SW480 (cell line): Measurements from ENCODE around the gene RAP1GAP.
"Not testable (repeated sequence)": the region's sequence is repeated elsewhere in the genome, so short reads cannot be mapped to it uniquely, and the experiment has no call there.

Experiments used
- DNase-seq: peaks from one replicate; pipeline ENCODE4 v3.0.0-alpha.2; 2016; ENCODE audit warnings: low spot score

Gene RAP1GAP

GRCh38 chr1:21568809-21569385, 100.3 kb downstream of the RAP1GAP start:
- no peak for DNase-seq

GRCh38 chr1:21568006-21568746, 101.0 kb downstream of the RAP1GAP start:
- no peak for DNase-seq

GRCh38 chr1:21567241-21568005, 101.7 kb downstream of the RAP1GAP start:
- no peak for DNase-seq

GRCh38 chr1:21566361-21566760, 102.8 kb downstream of the RAP1GAP start:
- not testable (repeated sequence) for DNase-seq

- DNase-seq = no peak
These were observed 103.9 kb downstream of the RAP1GAP start for GRCh38 chr1:21565285-21565684.

GRCh38 chr1:21564521-21565095, 104.5 kb downstream of the RAP1GAP start:
- DNase-seq = no peak

GRCh38 chr1:21563971-21564370, 105.2 kb downstream of the RAP1GAP start:
- DNase-seq = no peak

- no peak for DNase-seq
These were observed 106.3 kb downstream of the RAP1GAP start for GRCh38 chr1:21562896-21563295.

GRCh38 chr1:21560916-21561638, 108.1 kb downstream of the RAP1GAP start:
- no peak for DNase-seq

GRCh38 chr1:21559788-21560567, 109.2 kb downstream of the RAP1GAP start:
- no peak for DNase-seq

GRCh38 chr1:21553116-21553926, 115.8 kb downstream of the RAP1GAP start:
- DNase-seq = no peak

GRCh38 chr1:21552715-21553114, 116.4 kb downstream of the RAP1GAP start:
- no peak for DNase-seq

GRCh38 chr1:21550866-21551475, 118.2 kb downstream of the RAP1GAP start:
- DNase-seq = no peak

- DNase-seq = no peak
These were observed 119.1 kb downstream of the RAP1GAP start for GRCh38 chr1:21550097-21550496.

- DNase-seq = no peak
These were observed 121.3 kb downstream of the RAP1GAP start for GRCh38 chr1:21547876-21548275.
